GM12878 (cell line): ENCODE results near the gene NEMF. TPM values are rescaled to one million over a fixed set of nuclear protein-coding genes. Genes with fewer than 3 reads are reported as not detected.

Experiments used
- ATAC-seq: fragments of 200-7000 bp; cut with Tn5 transposase; 3 replicates; pipeline ENCODE4 v1.9.1; 2020; ENCODE audit warnings: mild to moderate bottlenecking, moderate library complexity
- BruUV-seq: library from RNA; stranded (reverse); fragments of 400-500 nt; replicated peaks from 2 replicates; lab custom pipeline; 2021; lab: Mats Ljungman, UMichigan
- CTCF ChIA-PET: fragments of 300-600 bp; sonication (Branson Sonifier 250); formaldehyde crosslinking; extraction: SDS; loops from one replicate; lab custom pipeline; 2021; ENCODE audit warnings: inconsistent platforms; lab: Yijun Ruan, JAX
- POLR2A ChIA-PET: fragments of 350-600 bp; formaldehyde crosslinking; extraction: SDS; loops from one replicate; lab custom pipeline; 2021; ENCODE audit warnings: inconsistent platforms; lab: Charles Lee
- RAD21 ChIA-PET: fragments of 300-600 bp; sonication (Branson Sonifier 250); formaldehyde crosslinking; loops from one replicate; lab custom pipeline; 2023; ENCODE audit warnings: antibody characterized with exemption; ENCODE audit not compliant: unreplicated experiment; lab: Charles Lee
- SMC1A ChIA-PET: fragments of 300-600 bp; sonication (Branson Sonifier 250); formaldehyde crosslinking; loops from one replicate; lab custom pipeline; 2023; ENCODE audit not compliant: unreplicated experiment, uncharacterized antibody; lab: Charles Lee
- DNase-seq: peaks from one replicate; pipeline ENCODE4 v3.0.0-alpha.2; 2011; ENCODE audit warnings: low read depth, low spot score
- FAIRE-seq: peaks from 3 replicates; lab custom pipeline; 2011; peaks lifted over from hg19 to GRCh38; lab: Jason Lieb, UNC
- H2AFZ ChIP-seq: 2 replicates; pipeline ENCODE4 v1.6.0; 2011; ENCODE audit warnings: low read depth, low read length, control low read depth; ENCODE audit not compliant: control insufficient read depth
- H3K27ac ChIP-seq: 2 replicates; pipeline ENCODE4 v1.5.1; 2011; ENCODE audit warnings: control low read depth; ENCODE audit not compliant: control insufficient read depth, insufficient read depth
- H3K27me3 ChIP-seq, 2 experiments: replicated peaks in 1 of 2; 2 replicates each; pipeline versions ENCODE4 v1.6.0 to v1.6.1; 2011; ENCODE audit warnings: low read length in 1 of 2; ENCODE audit not compliant: control insufficient read depth in 2 of 2, insufficient read depth in 2 of 2
- H3K36me3 ChIP-seq, 2 experiments: 2 replicates each; pipeline ENCODE4 v1.5.1; 2011; ENCODE audit warnings: low read length in 1 of 2; ENCODE audit not compliant: control insufficient read depth in 2 of 2, insufficient read depth in 2 of 2
- H3K4me1 ChIP-seq: 2 replicates; pipeline ENCODE4 v1.6.1; 2011; ENCODE audit warnings: mild to moderate bottlenecking, low read length, moderate library complexity, mixed read lengths; ENCODE audit not compliant: control insufficient read depth, insufficient read depth
- H3K4me2 ChIP-seq: 2 replicates; pipeline ENCODE4 v1.6.0; 2011; ENCODE audit warnings: control low read depth; ENCODE audit not compliant: control insufficient read depth, insufficient read depth
- H3K4me3 ChIP-seq: fragments of 200-600 bp; sonication (generic); 2 replicates; pipeline ENCODE4 v1.5.1; 2016
- H3K79me2 ChIP-seq: 2 replicates; pipeline ENCODE4 v1.6.0; 2011; ENCODE audit warnings: low read length; ENCODE audit not compliant: control insufficient read depth, insufficient read depth
- H3K9ac ChIP-seq: 2 replicates; pipeline ENCODE4 v1.8.0; 2011; ENCODE audit warnings: low read length, control low read depth, mixed read lengths; ENCODE audit not compliant: control insufficient read depth, insufficient read depth
- H3K9me3 ChIP-seq: replicated peaks from 3 replicates; pipeline ENCODE4 v1.5.1; 2011; ENCODE audit warnings: mild to moderate bottlenecking, low read length; ENCODE audit not compliant: control insufficient read depth, insufficient read depth
- H4K20me1 ChIP-seq: 2 replicates; pipeline ENCODE4 v1.6.0; 2011; ENCODE audit not compliant: control insufficient read depth, insufficient read depth
- CHD1 ChIP-seq: IDR thresholded peaks from 2 replicates; pipeline ENCODE4 v1.6.1; 2012; ENCODE audit warnings: low read depth, low read length, improper control_type of control experiment
- NBN ChIP-seq: fragments of 450-650 bp; IDR thresholded peaks from 2 replicates; pipeline ENCODE4 v1.6.1; 2016
- SPI1 ChIP-seq: IDR thresholded peaks from 2 replicates; pipeline ENCODE4 v1.6.1; 2011; ENCODE audit warnings: low read depth, mild to moderate bottlenecking, low read length, moderate library complexity, borderline replicate concordance; ENCODE audit not compliant: insufficient read depth
- ZBTB33 ChIP-seq: fragments of 450-650 bp; IDR thresholded peaks from 2 replicates; pipeline ENCODE4 v1.6.1; 2017; ENCODE audit warnings: mild to moderate bottlenecking
- ZZZ3 ChIP-seq: IDR thresholded peaks from 2 replicates; pipeline ENCODE4 v1.6.1; 2011; ENCODE audit warnings: low read depth; ENCODE audit not compliant: control insufficient read depth, insufficient read length
- WGBS: methylation state at CpG from one replicate; pipeline ENCODE4 v1.1.6; 2016; ENCODE audit warnings: low lambda C conversion rate; ENCODE audit not compliant: insufficient replicate concordance, insufficient coverage; ENCODE audit errors: missing lambda C conversion rate; 5-methylcytosine and 5-hydroxymethylcytosine counted together
- in situ Hi-C: fragments of 300-500 bp; cut with MboI; formaldehyde crosslinking; loops from 9 replicates; pipeline ENCODE4 v1.14.3; 2018; ENCODE audit warnings: mixed read lengths
- intact Hi-C: fragments of 100-400 bp; cut with micrococcal nuclease; formaldehyde crosslinking; loops from one replicate; pipeline ENCODE4 v1.14.2; 2022; ENCODE audit not compliant: unreplicated experiment
- polyA plus RNA-seq, 11 experiments: library from polyadenylated mRNA; depleted of rRNA in 4 of 11; unstranded in 6 of 11; stranded (reverse) in 5 of 11; fragments of >200 nt; fragmentation: Nextera tagmentation in 4 of 11; fragmentation: Illumina TruSeq in 1 of 11; extraction: Ambion mirVana in 4 of 11; extraction: Trizol in 1 of 11; gene quantifications; 1 replicate in 1 of 11; 2 replicates in 10 of 11; pipeline versions ENCODE4 v1.2.1 to v1.2.3, GENCODE V29; 2011 to 2016; ENCODE audit warnings: inconsistent platforms in 2 of 11, missing spikeins in 2 of 11, low read depth in 1 of 11
- total RNA-seq, 4 experiments: library from RNA; depleted of rRNA in 3 of 4; stranded (reverse); fragments of >200 nt in 3 of 4; fragmentation: Illumina TruSeq in 1 of 4; extraction: Trizol in 1 of 4; gene quantifications; 2 replicates each; pipeline versions ENCODE4 v1.2.1 to v1.2.3, GENCODE V29; 2013 to 2021

The NEMF gene
- total and polyA plus RNA-seq, 10 of the 15 experiments (the other 5 are each of a cell fraction or from before 2014, with no cell fraction given) = 31.5 to 80.1 (median 61.1) TPM

GRCh38 chr14:49849213-49849847 lies 3.3 kb downstream of the NEMF start:
- ChIA-PET RAD21 (interaction anchor here (1.0 kb wide), 1 partner anchor 13 kb away, joined by 3 read pairs; no protein-coding TSS in a partner anchor), SMC1A (interaction anchor here (0.6 to 1.3 kb wide), 6 partner anchors 7 to 388 kb away, joined by 3 read pairs; no protein-coding TSS in a partner anchor), POLR2A (interaction anchor here (0.9 to 1.1 kb wide), 2 partner anchors 253 to 267 kb away, joined by 3 read pairs; partner anchors contain the start of gene VCPKMT), CTCF (interaction anchor here (0.7 to 10.5 kb wide), 3 partner anchors 16 to 388 kb away, joined by 3 to 196 read pairs (median 9); no protein-coding TSS in a partner anchor)
- Histone ChIP-seq H3K4me2 (no peak overlapping the region), H3K36me3 (peaks cover 0 to 18% of the 10 kb centered on the region in 2 experiments; a peak in 3 of 4 replicates), H3K27ac (no peak overlapping the region), H3K27me3 (no peaks in the 10 kb centered on the region), H2AFZ (no peak overlapping the region), H3K4me3 (no peak overlapping the region), H3K79me2 (peaks cover 35% of the 10 kb centered on the region), H4K20me1 (no peaks in the 10 kb centered on the region), H3K4me1 (no peaks in the 10 kb centered on the region), H3K9me3 (no peaks in the 10 kb centered on the region), H3K9ac (no peak overlapping the region)
- 100% methylated on average over 1 of the region's 1 CpG for WGBS
- in situ Hi-C loops = no loop called here
- no TSS peak for BruUV-seq
- DNase-seq = no peak
- TF ChIP-seq SPI1 = 0 out of 2 replicates have a peak, but pooled peaks have one; percentile 25
- no peak for TF ChIP-seq ZZZ3
- intact Hi-C loops = no loop called here
- FAIRE-seq = no peak
- no peak for ATAC-seq

GRCh38 chr14:49828640-49829039 lies 23.9 kb downstream of the NEMF start:
- H3K79me2 ChIP-seq = no peaks in the 10 kb centered on the region
- H3K4me3 ChIP-seq = no peak overlapping the region
- no peak overlapping the region for H3K9ac ChIP-seq
- intact Hi-C loops (no loop called here), in situ Hi-C loops (no loop called here)
- no peak overlapping the region for H3K4me2 ChIP-seq
- H4K20me1 ChIP-seq = no peaks in the 10 kb centered on the region
- no TSS peak for BruUV-seq
- ChIA-PET CTCF (interaction anchor here (0.7 to 4.2 kb wide), 10 partner anchors 9 to 367 kb away, joined by 3 to 21 read pairs (median 3); partner anchors contain the start of genes KLHDC2 and VCPKMT), POLR2A (interaction anchor here (0.6 to 3.8 kb wide), 3 partner anchors 61 to 220 kb away, joined by 3 to 13 read pairs (median 3); partner anchors contain the start of genes DNAAF2 and KLHDC2), SMC1A (interaction anchor here (0.8 to 2.4 kb wide), 11 partner anchors 9 to 367 kb away, joined by 3 to 10 read pairs (median 4); partner anchors contain the start of gene NEMF), RAD21 (interaction anchor here (1.0 to 1.2 kb wide), 3 partner anchors 59 to 367 kb away, joined by 3 to 4 read pairs (median 3); no protein-coding TSS in a partner anchor)
- DNase-seq (no peak), ATAC-seq (no peak), FAIRE-seq (no peak)
- TF ChIP-seq NBN (no peak), CHD1 (no peak), ZBTB33 (no peak)
- H3K27me3 ChIP-seq = no peaks in the 10 kb centered on the region
- H3K36me3 ChIP-seq = peaks cover 7 to 19% of the 10 kb centered on the region in 2 experiments
- H3K9me3 ChIP-seq = no peaks in the 10 kb centered on the region
- H3K4me1 ChIP-seq = no peaks in the 10 kb centered on the region
- 29% methylated on average over 2 of the region's 2 CpGs for WGBS
- H3K27ac ChIP-seq = no peak overlapping the region
- H2AFZ ChIP-seq = no peak overlapping the region
